HG02870 (cell line): Measurements from ENCODE around the gene ADM2.

Experiments used
- ATAC-seq: cut with Tn5 transposase; IDR thresholded peaks from one replicate; pipeline ENCODE4 v1.9.1; 2021; ENCODE audit warnings: mild to moderate bottlenecking, moderate library complexity; ENCODE audit not compliant: unreplicated experiment

Gene ADM2

DNA sequence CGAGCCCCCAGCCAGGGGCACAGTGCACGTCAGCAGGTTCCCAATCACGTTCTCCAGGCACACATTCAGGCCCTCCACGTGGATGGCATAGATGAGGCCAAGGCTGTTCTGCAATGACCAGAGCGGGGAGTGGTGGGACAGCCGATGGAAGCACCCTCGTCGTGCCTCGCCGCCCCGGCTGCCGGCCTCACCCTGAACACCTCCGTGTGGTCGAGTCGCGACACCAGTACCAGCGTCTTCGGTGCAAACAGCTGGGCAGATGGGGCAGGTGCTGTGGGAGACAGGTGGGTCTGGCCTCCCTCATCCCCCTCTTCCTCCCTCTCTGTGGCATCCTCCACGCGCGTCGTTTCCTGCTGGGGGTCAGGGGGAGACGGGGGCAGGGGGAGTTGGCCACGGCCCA is 14.0 kb upstream of the ADM2 start:
- ATAC-seq = no peak

GRCh38 chr22:50467773-50468440 is 13.4 kb upstream of the ADM2 start:
- ATAC-seq = no peak

DNA sequence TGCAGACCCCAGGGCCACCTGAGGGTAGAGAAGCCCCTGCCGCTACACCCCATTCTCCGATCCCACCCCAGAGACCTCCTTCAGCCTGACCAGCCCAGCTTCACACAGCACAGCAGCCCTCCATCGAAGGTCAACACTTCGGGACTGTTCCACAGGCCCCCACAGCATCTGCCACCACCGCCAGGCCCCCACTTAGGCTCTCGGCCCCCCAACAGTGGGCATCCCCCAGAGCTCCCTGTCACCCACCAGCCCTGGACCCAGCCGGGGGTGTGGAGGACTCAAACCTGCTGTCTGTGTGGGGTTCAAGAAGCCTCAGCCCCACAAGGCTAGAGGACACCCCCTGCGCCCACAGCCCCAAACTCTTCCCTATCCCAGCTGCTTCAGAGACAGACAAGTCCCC is 12.7 kb upstream of the ADM2 start:
- no peak for ATAC-seq

GRCh38 chr22:50469377-50470305 is 11.7 kb upstream of the ADM2 start:
- ATAC-seq = peak; percentile 37

DNA sequence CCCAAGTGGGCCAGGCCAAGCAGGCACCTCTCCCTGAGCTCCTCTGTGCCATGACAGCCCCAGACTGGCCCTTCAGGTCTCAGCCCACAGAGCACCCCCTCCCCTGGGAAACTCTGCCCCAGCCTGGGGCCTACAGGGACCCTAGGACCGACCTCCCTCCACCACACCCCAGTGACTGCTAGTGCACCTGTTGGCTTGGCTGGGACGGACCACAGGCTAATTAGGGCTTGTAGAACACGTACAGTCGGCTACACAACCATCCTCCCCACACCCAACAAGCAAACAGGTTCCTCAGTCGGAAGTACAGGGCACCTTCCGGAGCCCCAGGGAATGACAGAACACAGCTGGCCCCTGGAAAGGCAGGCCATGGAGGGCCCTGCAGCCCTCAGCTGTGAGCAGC is 10.9 kb upstream of the ADM2 start:
- ATAC-seq = no peak

GRCh38 chr22:50471197-50471847 is 10.0 kb upstream of the ADM2 start:
- no peak for ATAC-seq

- no peak for ATAC-seq
These were observed 9.4 kb upstream of the ADM2 start for GRCh38 chr22:50471962-50472361.

- no peak for ATAC-seq
These were observed 8.3 kb upstream of the ADM2 start for GRCh38 chr22:50473088-50473487.

DNA sequence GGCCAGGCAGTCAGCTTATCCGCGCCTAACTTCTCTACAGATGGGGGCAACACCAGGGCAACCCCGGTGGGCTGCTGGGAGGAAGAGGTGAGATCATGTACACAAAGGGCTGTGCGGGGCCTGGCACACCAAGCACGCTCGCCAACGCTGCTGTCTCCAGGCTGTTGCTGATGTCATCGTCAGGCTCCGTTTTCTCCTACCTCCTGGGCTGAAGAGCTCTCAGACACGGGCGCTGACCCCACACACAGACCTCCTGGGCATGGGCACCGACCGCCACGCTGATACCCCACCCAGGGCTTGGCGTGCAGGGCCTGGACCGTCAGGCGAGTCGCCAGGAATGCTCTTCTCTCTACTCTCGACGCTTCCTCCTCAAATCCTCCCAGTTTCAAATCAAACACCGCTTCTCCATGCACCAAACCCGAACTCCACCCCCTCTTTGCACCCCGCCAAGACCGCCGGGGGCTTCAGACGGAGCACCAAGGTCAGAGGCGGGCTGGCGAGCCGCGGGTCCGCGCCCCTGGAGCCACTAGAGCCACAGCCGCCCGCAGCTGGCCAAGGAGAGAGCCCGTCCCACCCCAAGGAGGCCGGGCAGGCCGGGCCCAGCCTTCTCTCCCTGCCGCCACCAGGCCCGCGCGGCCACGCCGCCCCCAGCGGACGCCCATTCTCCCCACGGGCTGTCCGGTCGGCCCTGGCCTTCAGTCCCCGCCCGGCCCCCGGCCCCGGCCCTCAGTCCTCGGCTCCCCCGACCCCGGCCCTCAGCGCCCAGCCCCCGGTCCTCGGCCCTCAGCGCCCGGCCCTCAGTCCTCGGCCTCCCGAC is 7.3 kb upstream of the ADM2 start:
- peak; percentile 8 for ATAC-seq

GRCh38 chr22:50474710-50475651 is 6.4 kb upstream of the ADM2 start, which contains the start of gene SBF1:
SBF1 (minus strand) TSS chr22:50475035; CDS start chr22:50474840, 195 bp downstream.
- peak; percentile 58 for ATAC-seq

DNA sequence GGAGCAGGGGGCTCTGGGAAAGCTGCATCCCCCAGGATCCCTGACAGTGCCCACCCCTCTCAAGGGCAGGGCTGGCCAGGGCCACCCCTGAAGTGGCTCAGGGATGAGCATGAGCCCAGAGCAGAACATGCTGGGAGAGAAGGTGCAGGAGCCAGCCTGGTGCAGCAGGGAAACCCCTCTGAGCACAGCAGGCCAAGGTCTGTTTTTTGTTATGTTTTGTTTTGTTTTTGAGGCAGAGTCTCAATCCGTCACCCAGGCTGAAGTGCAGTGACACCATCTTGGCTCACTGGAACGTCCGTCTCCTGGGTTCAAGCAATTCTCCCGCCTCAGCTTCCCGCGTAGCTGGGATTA is 5.7 kb upstream of the ADM2 start:
- ATAC-seq = no peak

- no peak for ATAC-seq
These were observed 4.5 kb upstream of the ADM2 start for GRCh38 chr22:50476868-50477267.

- no peak for ATAC-seq
These were observed 3.4 kb upstream of the ADM2 start for GRCh38 chr22:50477923-50478322.

DNA sequence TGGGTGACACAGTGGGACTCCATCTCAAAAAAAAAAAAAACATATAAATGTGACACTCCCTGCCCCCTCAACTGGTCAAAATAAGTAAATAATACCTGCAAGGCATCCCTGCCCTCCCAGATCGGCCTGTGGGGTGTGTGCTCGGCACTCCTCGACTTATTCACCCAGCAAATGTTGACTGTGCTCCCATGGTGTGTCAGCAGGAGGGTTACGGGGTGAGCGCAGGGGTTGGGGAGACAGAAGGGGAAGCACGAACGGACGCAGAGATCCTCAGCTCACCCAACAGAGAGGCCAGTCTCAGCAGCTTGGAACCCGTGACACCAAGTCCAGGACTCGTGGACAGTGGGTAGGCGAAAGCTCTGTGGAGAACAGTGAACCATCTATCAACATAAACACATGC is 1.6 kb upstream of the ADM2 start:
- no peak for ATAC-seq

DNA sequence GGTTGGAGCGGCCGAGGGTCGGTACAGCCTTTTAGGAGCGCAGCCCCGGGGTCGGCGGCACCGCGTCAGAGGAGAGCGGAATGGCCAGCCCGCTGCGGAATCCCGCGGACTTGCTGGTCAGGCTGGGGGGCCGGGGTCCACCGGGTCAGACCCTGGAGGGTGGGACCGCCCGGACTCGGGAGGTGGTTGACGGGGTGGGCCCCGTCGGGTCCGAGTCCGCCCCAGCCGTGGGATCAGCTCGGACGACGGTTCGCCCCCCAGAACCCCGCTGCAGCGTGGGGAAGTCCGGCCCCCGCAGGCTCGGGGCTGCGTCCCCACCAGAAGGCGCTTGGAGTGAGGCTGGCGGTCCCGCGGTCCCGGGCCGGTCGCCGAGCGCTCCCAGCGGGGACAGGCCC is 301 bp upstream of the ADM2 start:
- no peak for ATAC-seq

DNA sequence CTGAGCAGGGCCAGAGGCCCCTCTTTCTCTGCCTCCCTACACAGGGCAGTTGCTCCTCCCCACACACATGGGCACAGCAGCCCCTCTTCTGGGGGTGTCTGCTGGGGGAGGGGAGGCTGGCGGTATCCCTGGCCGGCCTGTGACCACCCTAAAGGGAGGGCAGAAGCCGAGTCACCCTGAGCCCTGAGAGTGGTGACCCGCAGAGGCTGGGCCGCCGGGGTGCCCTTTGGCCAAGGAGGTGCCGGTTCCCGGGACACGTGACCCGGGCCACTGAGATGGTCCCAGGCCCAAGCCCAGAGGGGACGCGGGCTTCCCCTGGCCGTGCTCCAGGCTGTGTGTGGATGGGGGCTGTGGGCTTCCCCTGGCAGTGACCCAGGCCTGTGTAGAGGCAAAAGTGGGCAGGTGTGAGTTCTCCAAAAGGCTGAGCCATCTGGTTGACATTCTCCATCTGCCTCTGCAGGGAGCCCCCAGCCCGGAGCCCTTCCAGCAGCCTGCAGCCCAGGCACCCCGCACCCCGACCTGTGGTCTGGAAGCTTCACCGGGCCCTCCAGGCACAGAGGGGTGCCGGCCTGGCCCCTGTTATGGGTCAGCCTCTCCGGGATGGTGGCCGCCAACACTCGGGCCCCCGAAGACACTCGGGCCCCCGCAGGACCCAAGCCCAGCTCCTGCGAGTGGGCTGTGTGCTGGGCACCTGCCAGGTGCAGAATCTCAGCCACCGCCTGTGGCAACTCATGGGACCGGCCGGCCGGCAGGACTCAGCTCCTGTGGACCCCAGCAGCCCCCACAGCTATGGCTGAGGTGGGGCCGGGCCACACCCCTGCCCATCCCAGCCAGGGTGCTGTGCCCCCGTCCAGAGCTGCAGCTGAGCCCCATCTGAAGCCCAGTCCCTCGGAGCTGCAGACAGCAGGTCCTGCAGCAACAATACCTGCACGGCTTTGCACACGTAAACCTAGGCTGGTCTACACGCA is 1.0 kb downstream of the ADM2 start:
- no peak for ATAC-seq

DNA sequence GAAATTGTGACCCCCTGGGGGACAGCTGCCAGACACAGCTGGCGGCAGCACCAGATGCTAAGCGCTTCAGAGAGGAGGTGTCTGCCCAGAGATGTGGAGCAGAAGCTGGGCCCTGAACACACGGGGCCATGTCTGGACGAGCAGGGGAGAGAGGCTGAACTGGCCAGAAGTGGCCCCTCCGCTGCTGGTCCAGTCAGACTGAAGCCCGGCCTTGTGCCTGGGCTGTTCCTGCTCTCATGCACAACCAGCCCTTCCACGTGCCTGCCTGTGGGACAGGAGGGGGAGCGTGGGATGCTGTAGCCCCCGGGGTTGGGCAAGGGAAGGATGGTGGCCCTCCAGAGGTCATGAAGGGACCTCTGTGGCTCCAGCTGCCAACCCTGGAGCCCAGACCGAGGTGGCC is 1.8 kb downstream of the ADM2 start:
- ATAC-seq = no peak

GRCh38 chr22:50483556-50483955 is 2.2 kb downstream of the ADM2 start:
- ATAC-seq = no peak
